Muscle of back (tissue), 11 donors: ENCODE results near the gene SEMA3B. TPM values are rescaled to one million over a fixed set of nuclear protein-coding genes. Genes with fewer than 3 reads are reported as not detected.
"Not testable (repeated sequence)": the region's sequence is repeated elsewhere in the genome, so short reads cannot be mapped to it uniquely, and the experiment has no call there.

ENCODE experiments used
- DNase-seq, 3 donors: peaks; one replicate each; pipeline versions ENCODE4 v3.0.0 to v3.0.0-alpha.2; 2013
- polyA plus RNA-seq, 10 donors: library from polyadenylated mRNA; unstranded; fragments of 120-200 nt; gene quantifications; one replicate each; pipeline ENCODE4 v1.2.1, GENCODE V29; 2013; ENCODE audit not compliant: insufficient read length in 10 of 10

The SEMA3B gene
- polyA plus RNA-seq, 10 donors: 25.1 to 59.2 (median 42.0) TPM

GRCh38 chr3:50312041-50312440, 43.1 kb downstream of the SEMA3B start:
- not testable (repeated sequence) for DNase-seq

- no peak for DNase-seq
Measured at GRCh38 chr3:50314342-50314741, 45.4 kb downstream of the SEMA3B start.

GRCh38 chr3:50314816-50315215, 45.9 kb downstream of the SEMA3B start:
- no peak for DNase-seq

GRCh38 chr3:50316657-50317242, 47.8 kb downstream of the SEMA3B start:
- no peak for DNase-seq

- no peak for DNase-seq
Measured at GRCh38 chr3:50317300-50317699, 48.4 kb downstream of the SEMA3B start.

GRCh38 chr3:50318163-50318562, 49.2 kb downstream of the SEMA3B start:
- DNase-seq: no peak

GRCh38 chr3:50318615-50319014, 49.7 kb downstream of the SEMA3B start:
- no peak for DNase-seq

- no peak for DNase-seq
Measured at GRCh38 chr3:50319181-50319893, 50.4 kb downstream of the SEMA3B start.

- no peak for DNase-seq
Measured at GRCh38 chr3:50319894-50320625, 51.1 kb downstream of the SEMA3B start.

GRCh38 chr3:50320853-50321335, 51.9 kb downstream of the SEMA3B start:
- DNase-seq: peak; percentile 77 to 95 (median 89)

- DNase-seq: peak; percentile 90 to 97 (median 91)
Measured at GRCh38 chr3:50321336-50322114, 52.6 kb downstream of the SEMA3B start.

- DNase-seq: no peak
Measured at GRCh38 chr3:50322115-50322385, 53.1 kb downstream of the SEMA3B start.

- DNase-seq: peak in 1 of 3 donors; percentile 59
Measured at GRCh38 chr3:50322386-50323091, 53.6 kb downstream of the SEMA3B start, which contains the start of gene HYAL2. Gene HYAL2 (minus strand): TSS chr3:50322745. CDS start chr3:50320489, 2,256 bp downstream.

GRCh38 chr3:50323092-50323600, 54.2 kb downstream of the SEMA3B start:
- peak in 1 of 3 donors; percentile 64 for DNase-seq

- DNase-seq: peak in 1 of 3 donors; percentile 55
Measured at GRCh38 chr3:50323614-50324199, 54.8 kb downstream of the SEMA3B start.

GRCh38 chr3:50324351-50325112, 55.6 kb downstream of the SEMA3B start:
- peak in 2 of 3 donors; percentile 66 to 81 for DNase-seq

- no peak for DNase-seq
Measured at GRCh38 chr3:50325113-50325480, 56.1 kb downstream of the SEMA3B start.

- no peak for DNase-seq
Measured at GRCh38 chr3:50325497-50326181, 56.7 kb downstream of the SEMA3B start.

- DNase-seq: no peak
Measured at GRCh38 chr3:50326182-50326541, 57.2 kb downstream of the SEMA3B start.
